Fibroblast of villous mesenchyme (primary cell): ENCODE data around the gene CATSPERB. TPM values are rescaled to one million over a fixed set of nuclear protein-coding genes. Genes with fewer than 3 reads are reported as not detected.

Experiments
- DNase-seq: peaks from one replicate; pipeline ENCODE4 v3.0.0-alpha.2; 2010; ENCODE audit warnings: low read depth
- H3K4me3 ChIP-seq: 2 replicates; pipeline ENCODE4 v1.5.1; 2011; ENCODE audit warnings: low read depth, mild to moderate bottlenecking, low read length
- CTCF ChIP-seq: IDR thresholded peaks from 2 replicates; pipeline ENCODE4 v1.5.1; 2012; ENCODE audit warnings: low read depth, mild to moderate bottlenecking, low read length; ENCODE audit not compliant: insufficient read depth
- small RNA-seq: library from RNA; depleted of rRNA; stranded (forward); fragments of <200 nt; gene quantifications from one replicate; pipeline ENCODE3, GENCODE V24; 2012
- total RNA-seq: library from RNA; depleted of rRNA; stranded (reverse); fragments of >200 nt; gene quantifications from 2 replicates; pipeline ENCODE4 v1.2.3, GENCODE V29; 2012

CATSPERB gene
- total RNA-seq, 1 donor, result under 0.01 TPM

- H3K4me3 ChIP-seq, result no peak overlapping the region
- no peak for TF ChIP-seq CTCF
- DNase-seq, result no peak
These were observed 198.3 kb downstream of the CATSPERB start for GRCh38 chr14:91533623-91534022.

Small RNA genes within 50 kb of the gene (small RNA-seq; reads per million reads assigned to genes)
- not detected for gene AL133373.1
- not detected for gene POLR3GP1
- 0.28 reads per million for gene RF00012

Other genes starting within 250 kb of the CATSPERB start
- gene PPP4R3A, start 221.8 kb downstream of the CATSPERB start, total RNA-seq, result 43.5 and 65.2 TPM in 2 replicates
- 0.97 and 1.3 TPM in 2 replicates for gene TC2N, start 135.4 kb upstream of the CATSPERB start, total RNA-seq
- gene FBLN5, start 215.6 kb upstream of the CATSPERB start, total RNA-seq, result 77.7 and 85.0 TPM in 2 replicates